Measurements from ENCODE around the gene PTCHD4.

Gene PTCHD4

GRCh38 chr6:48086187-48086586 lies 24.8 kb downstream of the PTCHD4 start:
- Histone ChIP-seq H3K4me3 (ENCODE audit: low read depth in 1 of 2, low read length in 1 of 2) (no peak overlapping the region), H3K27ac (no peak overlapping the region), H3K4me1 (ENCODE audit: control insufficient read depth in 1 of 2, insufficient read depth in 1 of 2, low read depth in 1 of 2, low read length in 1 of 2) (no peaks in the 10 kb centered on the region), H3K36me3 (no peaks in the 10 kb centered on the region), H3K9me3 (no peaks in the 10 kb centered on the region), H3K27me3 (no peaks in the 10 kb centered on the region)
- TF ChIP-seq CTCF (IDR thresholded peaks at IDR 0.05) = no peak

- Histone ChIP-seq H3K4me1 (ENCODE audit: control insufficient read depth in 1 of 2, insufficient read depth in 1 of 2, low read depth in 1 of 2, low read length in 1 of 2) (no peaks in the 10 kb centered on the region), H3K36me3 (no peaks in the 10 kb centered on the region), H3K27ac (no peak overlapping the region), H3K9me3 (no peaks in the 10 kb centered on the region), H3K4me3 (ENCODE audit: low read depth in 1 of 2, low read length in 1 of 2) (no peak overlapping the region), H3K27me3 (no peaks in the 10 kb centered on the region)
- no peak for TF ChIP-seq CTCF (IDR thresholded peaks at IDR 0.05)
Observed at GRCh38 chr6:48085131-48085741, 25.8 kb downstream of the PTCHD4 start.

- no peaks in the 10 kb centered on the region for H3K9me3 ChIP-seq
- H3K27me3 ChIP-seq = no peaks in the 10 kb centered on the region
- H3K4me1 ChIP-seq (ENCODE audit: control insufficient read depth in 1 of 2, insufficient read depth in 1 of 2, low read depth in 1 of 2, low read length in 1 of 2) = no peaks in the 10 kb centered on the region
- no peaks in the 10 kb centered on the region for H3K36me3 ChIP-seq
- no peak overlapping the region for H3K27ac ChIP-seq
- no peak overlapping the region for H3K4me3 ChIP-seq (ENCODE audit: low read depth in 1 of 2, low read length in 1 of 2)
- TF ChIP-seq CTCF (IDR thresholded peaks at IDR 0.05) = no peak
Observed at GRCh38 chr6:48084201-48084600, 26.8 kb downstream of the PTCHD4 start.

- no peaks in the 10 kb centered on the region for H3K27me3 ChIP-seq
- no peaks in the 10 kb centered on the region for H3K9me3 ChIP-seq
- H3K27ac ChIP-seq = no peak overlapping the region
- no peak for TF ChIP-seq CTCF (IDR thresholded peaks at IDR 0.05)
- no peak overlapping the region for H3K4me3 ChIP-seq (ENCODE audit: low read depth in 1 of 2, low read length in 1 of 2)
- no peaks in the 10 kb centered on the region for H3K36me3 ChIP-seq
- no peaks in the 10 kb centered on the region for H3K4me1 ChIP-seq (ENCODE audit: control insufficient read depth in 1 of 2, insufficient read depth in 1 of 2, low read depth in 1 of 2, low read length in 1 of 2)
Observed at GRCh38 chr6:48080227-48081009, 30.6 kb downstream of the PTCHD4 start.

GRCh38 chr6:48078120-48078519 lies 32.9 kb downstream of the PTCHD4 start:
- Histone ChIP-seq H3K9me3 (no peaks in the 10 kb centered on the region), H3K4me3 (ENCODE audit: low read depth in 1 of 2, low read length in 1 of 2) (no peak overlapping the region), H3K27me3 (no peaks in the 10 kb centered on the region), H3K36me3 (no peaks in the 10 kb centered on the region), H3K4me1 (ENCODE audit: control insufficient read depth in 1 of 2, insufficient read depth in 1 of 2, low read depth in 1 of 2, low read length in 1 of 2) (no peaks in the 10 kb centered on the region), H3K27ac (no peak overlapping the region)
- no peak for TF ChIP-seq CTCF (IDR thresholded peaks at IDR 0.05)

All from neutrophil (primary cell).